Cortex of kidney (tissue), 1 donor: ENCODE measurements around the gene NUDT10.
"Not testable (repeated sequence)": the region's sequence is repeated elsewhere in the genome, so short reads cannot be mapped to it uniquely, and the experiment has no call there.

Source experiments
- DNase-seq: peaks from one replicate; lab custom pipeline; 2025; lab: John Stamatoyannopoulos, UW

Gene NUDT10

DNA sequence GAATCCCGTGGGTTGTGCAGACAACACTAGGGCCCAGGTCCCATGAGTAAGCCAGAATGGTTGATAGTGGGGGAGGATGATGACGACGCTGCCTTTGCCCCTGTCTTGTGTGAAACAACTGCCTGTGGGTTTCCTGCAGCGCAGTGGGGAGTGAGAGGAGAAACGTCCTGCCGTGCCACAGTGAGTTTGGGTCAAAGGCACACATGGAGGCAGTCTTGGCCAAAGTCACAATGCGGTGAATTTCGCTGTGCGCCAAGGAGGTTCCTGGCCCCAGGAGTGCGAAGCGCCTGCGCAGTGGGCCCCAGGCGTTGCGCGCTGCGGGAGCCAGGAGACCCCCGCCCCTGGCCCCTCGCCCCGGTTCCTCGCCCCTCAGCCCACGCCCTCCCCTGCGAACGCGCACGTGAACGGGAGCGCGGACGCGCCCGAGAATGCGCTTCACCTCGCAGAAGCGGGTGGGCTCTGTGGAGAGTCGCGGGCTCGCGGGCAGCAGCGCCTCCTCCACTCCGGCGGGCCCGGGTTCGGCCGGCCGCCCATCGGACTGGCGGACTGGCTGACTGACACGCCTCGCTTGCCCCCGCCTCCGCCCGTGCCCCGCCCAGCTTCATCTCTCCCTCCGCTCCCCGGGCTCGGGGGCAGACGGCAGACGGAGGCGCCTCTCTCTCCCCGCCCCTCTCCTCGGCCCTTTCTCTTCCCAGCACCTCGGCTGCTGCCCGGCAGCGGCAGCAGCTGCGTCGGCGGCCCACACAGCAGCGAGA is at the start of gene NUDT10:
TSS of gene NUDT10 (plus strand) at position 635 of the 755 bp plus-strand sequence. CDS start 144 bp downstream, outside the sequence.
- no peak for DNase-seq

DNA sequence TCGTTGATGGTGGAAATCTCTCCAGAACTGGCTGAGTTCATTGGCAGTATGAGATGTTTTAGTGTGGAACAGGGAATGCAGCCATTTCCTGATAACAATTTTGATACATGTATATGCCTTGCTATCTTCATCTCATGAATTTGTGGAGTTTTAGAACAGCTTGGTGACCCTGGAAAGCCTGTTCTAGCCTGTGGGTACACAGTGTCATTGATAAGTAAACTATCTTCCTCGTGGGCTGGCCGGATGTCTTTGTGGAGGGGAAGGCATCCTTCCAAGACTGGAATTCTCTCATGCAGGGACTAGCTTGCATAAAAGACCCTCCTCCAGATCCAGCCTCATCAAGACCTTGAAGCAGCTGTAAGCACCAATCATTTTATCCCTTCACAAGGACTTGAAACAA is 40.2 kb upstream of the NUDT10 start:
- no peak for DNase-seq

DNA sequence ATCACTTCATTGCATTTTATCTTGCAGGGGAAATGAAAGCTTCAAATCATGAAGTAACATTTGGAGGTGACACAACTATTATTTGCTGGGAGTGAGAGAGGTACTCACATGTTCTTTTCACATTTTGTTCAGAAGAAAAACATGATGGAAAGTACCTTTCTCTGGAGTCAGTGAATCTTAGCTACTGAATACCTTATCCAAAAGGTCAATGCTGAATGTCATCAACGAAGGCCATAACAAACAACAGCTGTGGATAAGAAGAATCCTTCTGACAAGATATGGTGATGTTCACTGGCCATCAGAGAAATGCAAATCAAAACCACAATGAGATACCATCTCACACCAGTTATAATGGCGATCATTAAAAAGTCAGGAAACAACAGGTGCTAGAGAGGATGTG is 36.5 kb upstream of the NUDT10 start:
- DNase-seq, result no peak

DNA sequence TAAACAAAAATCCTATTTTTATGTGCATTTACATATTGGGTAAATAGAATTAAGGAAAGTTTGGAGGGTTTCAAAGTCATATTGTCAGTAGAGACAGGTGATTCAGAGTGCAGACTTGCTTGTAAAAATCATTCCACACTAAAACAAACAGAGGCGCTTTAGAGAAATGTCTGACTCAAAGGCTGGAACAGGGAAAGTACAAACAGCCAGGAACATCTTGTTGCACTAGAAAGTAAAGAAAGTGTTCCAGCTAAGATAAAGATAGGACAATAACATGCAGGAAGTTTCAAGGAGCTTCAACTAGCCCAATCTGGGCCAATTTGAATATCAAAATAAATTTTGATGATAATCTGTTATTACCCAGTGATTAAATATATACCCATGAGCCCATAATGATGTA is 16.4 kb upstream of the NUDT10 start:
- DNase-seq, result no peak

DNA sequence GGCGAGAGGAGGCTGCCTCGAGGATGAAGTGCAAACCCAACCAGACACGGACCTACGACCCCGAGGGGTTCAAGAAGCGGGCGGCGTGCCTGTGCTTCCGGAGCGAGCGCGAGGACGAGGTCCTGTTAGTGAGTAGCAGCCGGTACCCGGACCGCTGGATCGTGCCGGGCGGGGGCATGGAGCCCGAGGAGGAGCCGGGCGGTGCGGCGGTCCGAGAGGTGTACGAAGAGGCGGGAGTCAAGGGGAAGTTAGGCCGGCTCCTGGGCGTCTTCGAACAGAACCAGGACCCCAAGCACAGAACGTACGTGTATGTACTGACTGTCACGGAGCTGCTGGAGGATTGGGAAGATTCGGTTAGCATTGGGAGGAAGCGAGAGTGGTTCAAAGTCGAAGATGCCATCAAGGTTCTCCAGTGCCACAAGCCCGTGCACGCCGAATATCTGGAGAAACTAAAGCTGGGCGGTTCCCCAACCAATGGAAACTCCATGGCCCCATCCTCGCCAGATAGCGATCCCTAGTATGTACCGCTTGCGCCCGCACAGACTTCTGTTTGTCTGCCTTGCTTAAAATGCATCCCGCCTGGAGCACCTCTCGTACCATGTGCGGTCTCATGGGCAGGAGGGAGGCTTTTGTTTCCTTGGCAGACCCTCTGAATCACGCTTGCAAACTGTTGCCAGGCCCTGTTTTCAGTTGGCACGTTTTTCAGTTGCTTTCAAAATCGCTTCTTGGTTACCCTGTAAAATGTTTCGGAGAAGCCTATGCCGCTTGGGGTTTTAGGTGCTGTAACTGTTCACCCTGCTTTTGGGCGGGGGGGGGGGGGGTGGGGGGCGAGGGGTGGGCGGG is 542 bp downstream of the NUDT10 start:
- DNase-seq, result not testable (repeated sequence)

DNA sequence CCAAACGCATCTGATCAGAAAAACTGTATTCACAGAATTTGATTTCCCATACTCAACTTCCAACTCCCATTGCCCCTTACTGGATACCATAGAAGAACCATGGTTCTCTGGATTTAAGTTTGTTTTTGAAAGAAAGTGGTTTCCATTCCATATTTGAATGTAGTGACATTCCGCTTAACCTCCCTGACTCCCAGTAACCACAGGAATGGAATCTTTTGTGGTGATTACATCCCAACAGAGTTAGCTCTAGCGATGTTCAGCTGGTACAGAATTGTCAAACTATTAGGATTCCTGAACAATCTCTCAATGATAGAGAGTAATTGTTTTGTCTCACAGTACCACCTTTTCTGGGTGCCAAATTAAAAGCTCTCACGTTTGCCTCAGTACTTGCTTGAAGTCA is 1.7 kb downstream of the NUDT10 start:
- DNase-seq, result no peak

DNA sequence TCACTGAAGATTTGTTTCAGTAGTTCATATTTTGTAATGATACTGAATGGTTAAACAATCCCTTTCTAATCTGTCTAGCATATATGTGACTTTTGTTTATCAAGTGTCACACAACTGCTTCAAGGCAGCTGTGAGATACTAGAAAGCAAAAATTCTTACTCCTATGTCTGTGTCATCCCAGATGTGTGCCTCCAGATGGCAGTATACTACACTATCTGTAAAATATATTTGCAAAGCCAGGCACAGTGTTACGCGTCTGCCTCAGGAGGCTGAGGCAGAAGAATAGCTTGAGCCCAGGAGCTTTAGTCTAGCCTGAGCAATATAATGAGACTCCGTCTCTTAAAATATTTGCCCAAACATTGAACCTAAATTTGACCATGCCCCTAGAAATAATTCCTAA is 4.0 kb downstream of the NUDT10 start:
- no peak for DNase-seq

DNA sequence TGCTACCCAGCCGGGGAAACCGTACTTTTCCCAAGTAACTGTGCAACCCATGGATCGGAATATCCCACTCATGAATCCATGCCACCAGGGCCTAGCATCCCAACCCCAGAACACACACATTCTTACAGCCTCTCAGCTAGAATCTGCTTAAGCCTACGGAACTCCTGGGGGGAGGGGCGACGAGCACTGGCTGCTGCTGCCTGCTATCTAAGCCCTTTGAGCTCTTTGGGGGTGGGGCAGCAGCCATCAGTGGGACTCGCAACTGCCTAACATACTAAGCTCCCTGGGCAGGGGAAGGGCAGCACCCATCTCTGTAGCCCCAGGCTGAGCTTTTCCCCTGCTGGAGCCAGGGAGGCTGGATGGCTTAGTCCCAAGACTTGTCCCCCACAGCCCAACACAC is 28.6 kb downstream of the NUDT10 start:
- DNase-seq, result no peak

DNA sequence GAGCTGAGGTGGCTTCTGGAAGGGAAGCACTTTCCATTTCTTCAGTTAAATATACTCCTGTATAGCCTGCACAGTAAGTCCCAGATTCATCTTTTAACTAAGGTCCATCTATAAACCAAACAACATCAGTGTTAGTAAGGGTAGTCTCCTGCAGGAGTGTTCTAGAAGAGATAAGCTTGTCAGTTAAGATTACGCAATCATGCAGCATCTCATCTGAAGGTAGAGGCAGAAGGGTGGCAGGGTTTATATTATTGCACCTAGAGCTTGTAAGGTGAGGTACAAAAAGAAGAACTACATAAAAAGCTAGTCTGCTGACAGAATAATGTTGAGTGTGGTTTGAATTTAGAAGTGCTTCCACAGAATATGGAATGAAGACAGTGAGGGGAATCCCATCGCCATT is 44.0 kb downstream of the NUDT10 start:
- no peak for DNase-seq
